ENCODE data around the gene CTNNA3. TPM values are rescaled to one million over a fixed set of nuclear protein-coding genes. Genes with fewer than 3 reads are reported as not detected.

CTNNA3 gene
- total and polyA plus RNA-seq, 12 donors: 2.0 to 213 (median 171) TPM

DNA sequence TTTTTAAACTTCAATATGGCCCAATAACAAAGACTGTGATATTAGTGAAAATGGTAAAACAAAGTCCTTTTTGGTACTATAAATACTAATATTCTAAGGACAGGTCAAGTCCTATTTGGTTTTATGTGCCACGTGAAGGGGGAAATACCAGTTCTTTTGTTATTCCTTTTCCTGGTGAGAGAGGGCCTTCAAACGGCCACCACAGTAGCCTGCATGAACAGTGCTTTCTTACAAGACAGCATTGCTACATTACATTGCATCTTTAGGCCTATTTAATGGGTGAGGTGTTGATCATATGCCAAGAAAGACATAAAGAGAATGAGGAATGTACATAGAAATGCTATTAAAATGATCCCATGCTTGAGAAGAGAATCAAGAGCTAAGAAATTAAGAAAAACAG, 555.4 kb downstream of the CTNNA3 start:
- no peak for DNase-seq
- no peaks in the 10 kb centered on the region for H3K36me3 ChIP-seq
- H3K4me3 ChIP-seq: no peak overlapping the region
- 19 to 25% methylated on average over 2 of the region's 2 CpGs for WGBS, 2 donors
- H3K27ac ChIP-seq: peak overlapping the region in 1 of 10 donors; percentile 15
- peaks cover 0 to 8% (median 0%) of the 10 kb centered on the region in 9 donors for H3K4me1 ChIP-seq
- ATAC-seq: peak in 3 of 8 donors; percentile 29 to 35 (median 31)
- TF ChIP-seq, protein P1, sequence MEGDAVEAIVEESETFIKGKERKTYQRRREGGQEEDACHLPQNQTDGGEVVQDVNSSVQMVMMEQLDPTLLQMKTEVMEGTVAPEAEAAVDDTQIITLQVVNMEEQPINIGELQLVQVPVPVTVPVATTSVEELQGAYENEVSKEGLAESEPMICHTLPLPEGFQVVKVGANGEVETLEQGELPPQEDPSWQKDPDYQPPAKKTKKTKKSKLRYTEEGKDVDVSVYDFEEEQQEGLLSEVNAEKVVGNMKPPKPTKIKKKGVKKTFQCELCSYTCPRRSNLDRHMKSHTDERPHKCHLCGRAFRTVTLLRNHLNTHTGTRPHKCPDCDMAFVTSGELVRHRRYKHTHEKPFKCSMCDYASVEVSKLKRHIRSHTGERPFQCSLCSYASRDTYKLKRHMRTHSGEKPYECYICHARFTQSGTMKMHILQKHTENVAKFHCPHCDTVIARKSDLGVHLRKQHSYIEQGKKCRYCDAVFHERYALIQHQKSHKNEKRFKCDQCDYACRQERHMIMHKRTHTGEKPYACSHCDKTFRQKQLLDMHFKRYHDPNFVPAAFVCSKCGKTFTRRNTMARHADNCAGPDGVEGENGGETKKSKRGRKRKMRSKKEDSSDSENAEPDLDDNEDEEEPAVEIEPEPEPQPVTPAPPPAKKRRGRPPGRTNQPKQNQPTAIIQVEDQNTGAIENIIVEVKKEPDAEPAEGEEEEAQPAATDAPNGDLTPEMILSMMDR (IDR thresholded peaks at IDR 0.05): no peak
- no peaks in the 10 kb centered on the region for H3K27me3 ChIP-seq
- intact Hi-C loops (cut with DNase I): no loop called here
- no peaks in the 10 kb centered on the region for H3K9me3 ChIP-seq

DNA sequence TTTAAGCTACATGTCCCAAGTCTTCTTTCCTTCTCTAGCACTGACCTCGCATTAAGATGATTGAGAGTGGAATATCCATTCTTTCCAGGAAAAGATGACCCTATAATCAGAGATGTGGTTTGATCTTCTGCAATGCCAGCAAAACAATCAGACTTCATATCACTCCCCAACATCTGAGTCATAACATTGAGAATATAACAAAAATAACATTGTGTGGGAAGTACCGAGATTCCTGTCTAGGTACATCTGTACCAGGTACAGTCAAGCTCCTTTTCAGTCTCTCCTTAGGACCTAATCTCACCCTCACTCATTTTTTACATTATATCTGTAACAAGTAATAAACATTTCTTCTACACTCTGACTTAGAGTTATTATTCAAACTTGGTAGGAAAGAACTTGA, 568.6 kb downstream of the CTNNA3 start:
- DNase-seq (no peak), ATAC-seq (no peak)
- intact Hi-C loops (cut with DNase I): no loop called here
- Histone ChIP-seq H3K27me3 (no peaks in the 10 kb centered on the region), H3K36me3 (no peaks in the 10 kb centered on the region), H3K4me1 (peaks cover 0 to 6% (median 0%) of the 10 kb centered on the region in 9 donors), H3K9me3 (no peaks in the 10 kb centered on the region), H3K27ac (no peak overlapping the region), H3K4me3 (no peak overlapping the region)
- 85 to 93% methylated on average over 2 of the region's 2 CpGs for WGBS, 2 donors
- TF ChIP-seq, protein P1 (IDR thresholded peaks at IDR 0.05): no peak

DNA sequence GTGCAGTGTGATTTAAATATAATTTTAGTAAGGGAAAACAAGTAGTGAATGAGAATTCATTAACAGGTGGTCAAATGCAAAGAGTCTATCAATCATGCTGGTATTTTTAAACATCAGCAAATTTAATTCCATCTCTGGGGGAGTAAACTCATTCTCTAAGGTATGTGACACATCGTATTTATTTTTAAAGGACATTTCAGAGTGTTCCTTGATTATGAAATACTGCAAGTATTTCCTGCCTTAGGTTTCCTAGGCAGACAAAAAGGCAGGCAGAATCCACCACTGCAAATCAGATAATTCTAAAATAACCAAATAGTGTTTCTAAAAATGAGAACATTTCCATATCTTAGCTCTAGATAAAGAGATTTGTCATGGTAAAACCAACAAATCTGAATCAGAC, 576.3 kb downstream of the CTNNA3 start:
- H3K27me3 ChIP-seq: no peaks in the 10 kb centered on the region
- WGBS, 2 donors: 10 to 14% methylated on average over 1 of the region's 1 CpG
- peaks cover 0 to 27% (median 0%) of the 10 kb centered on the region in 9 donors for H3K4me1 ChIP-seq
- intact Hi-C loops (cut with DNase I): no loop called here
- TF ChIP-seq, protein P1 (IDR thresholded peaks at IDR 0.05): no peak
- no peak overlapping the region for H3K4me3 ChIP-seq
- H3K36me3 ChIP-seq: no peaks in the 10 kb centered on the region
- DNase-seq (no peak), ATAC-seq (no peak)
- no peaks in the 10 kb centered on the region for H3K9me3 ChIP-seq
- H3K27ac ChIP-seq: no peak overlapping the region

DNA sequence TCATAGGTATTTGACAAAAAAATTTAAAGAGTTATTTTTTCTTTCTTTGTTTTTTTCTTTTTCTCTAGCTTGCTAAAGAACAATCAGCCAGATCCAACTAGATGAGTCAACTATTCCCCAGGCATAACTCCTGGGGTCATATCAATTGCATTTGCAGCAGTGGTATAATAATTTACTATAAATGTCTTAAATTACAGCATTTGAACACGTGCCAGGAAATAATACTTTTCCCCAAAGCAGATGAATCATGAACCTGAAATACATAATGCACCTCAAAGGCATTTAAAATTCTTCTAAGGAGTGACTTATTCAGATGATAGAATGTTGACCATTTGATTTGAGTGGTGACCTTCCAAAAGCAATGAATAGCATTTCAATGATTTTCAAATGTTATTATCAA, 580.0 kb downstream of the CTNNA3 start:
- peaks cover 0 to 27% (median 0%) of the 10 kb centered on the region in 9 donors for H3K4me1 ChIP-seq
- intact Hi-C loops (cut with DNase I): no loop called here
- H3K27ac ChIP-seq: no peak overlapping the region
- TF ChIP-seq, protein P1 (IDR thresholded peaks at IDR 0.05): no peak
- H3K27me3 ChIP-seq: no peaks in the 10 kb centered on the region
- ATAC-seq (no peak), DNase-seq (no peak)
- 42 to 56% methylated on average over 1 of the region's 1 CpG for WGBS, 2 donors
- no peak overlapping the region for H3K4me3 ChIP-seq
- H3K9me3 ChIP-seq: no peaks in the 10 kb centered on the region
- H3K36me3 ChIP-seq: no peaks in the 10 kb centered on the region
